Measurements from ENCODE around the gene PPP1R1A. TPM values are rescaled to one million over a fixed set of nuclear protein-coding genes. Genes with fewer than 3 reads are reported as not detected.

The PPP1R1A gene
- total and polyA plus RNA-seq, 2 experiments from 2014 or later: 154 to 196 TPM

DNA sequence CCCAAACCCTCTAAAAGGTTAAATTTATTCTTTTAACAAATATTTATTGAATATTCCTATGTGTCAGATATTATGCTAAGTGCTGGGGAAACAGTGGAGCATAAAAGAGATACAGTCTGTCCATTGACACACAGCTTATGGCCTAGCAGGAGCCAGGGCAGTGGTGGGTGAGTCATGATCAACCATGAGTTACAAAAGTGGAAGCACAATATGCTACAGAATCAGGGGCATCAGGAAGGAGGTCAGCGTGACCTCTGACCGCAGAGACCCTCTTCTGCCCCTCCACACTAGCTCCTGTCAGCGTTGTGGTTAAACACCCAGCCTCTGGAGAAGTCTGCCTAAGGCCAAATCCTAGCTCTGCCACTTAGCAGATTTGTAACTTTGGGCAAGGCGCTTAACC lies 4.7 kb upstream of the PPP1R1A start:
- Histone ChIP-seq H3K27me3 (no peaks in the 10 kb centered on the region), H3K9me3 (ENCODE audit: low read depth) (no peaks in the 10 kb centered on the region), H3K27ac (no peak overlapping the region), H3K4me1 (ENCODE audit: low read depth) (peaks cover 34% of the 10 kb centered on the region), H3K4me3 (no peak overlapping the region), H3K36me3 (no peaks in the 10 kb centered on the region)
- DNase-seq (ENCODE audit: low read depth in 1 of 2, low spot score in 1 of 2): no peak
- TF ChIP-seq, protein P1, sequence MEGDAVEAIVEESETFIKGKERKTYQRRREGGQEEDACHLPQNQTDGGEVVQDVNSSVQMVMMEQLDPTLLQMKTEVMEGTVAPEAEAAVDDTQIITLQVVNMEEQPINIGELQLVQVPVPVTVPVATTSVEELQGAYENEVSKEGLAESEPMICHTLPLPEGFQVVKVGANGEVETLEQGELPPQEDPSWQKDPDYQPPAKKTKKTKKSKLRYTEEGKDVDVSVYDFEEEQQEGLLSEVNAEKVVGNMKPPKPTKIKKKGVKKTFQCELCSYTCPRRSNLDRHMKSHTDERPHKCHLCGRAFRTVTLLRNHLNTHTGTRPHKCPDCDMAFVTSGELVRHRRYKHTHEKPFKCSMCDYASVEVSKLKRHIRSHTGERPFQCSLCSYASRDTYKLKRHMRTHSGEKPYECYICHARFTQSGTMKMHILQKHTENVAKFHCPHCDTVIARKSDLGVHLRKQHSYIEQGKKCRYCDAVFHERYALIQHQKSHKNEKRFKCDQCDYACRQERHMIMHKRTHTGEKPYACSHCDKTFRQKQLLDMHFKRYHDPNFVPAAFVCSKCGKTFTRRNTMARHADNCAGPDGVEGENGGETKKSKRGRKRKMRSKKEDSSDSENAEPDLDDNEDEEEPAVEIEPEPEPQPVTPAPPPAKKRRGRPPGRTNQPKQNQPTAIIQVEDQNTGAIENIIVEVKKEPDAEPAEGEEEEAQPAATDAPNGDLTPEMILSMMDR (IDR thresholded peaks at IDR 0.05; ENCODE audit: low read depth, low read length): no peak

DNA sequence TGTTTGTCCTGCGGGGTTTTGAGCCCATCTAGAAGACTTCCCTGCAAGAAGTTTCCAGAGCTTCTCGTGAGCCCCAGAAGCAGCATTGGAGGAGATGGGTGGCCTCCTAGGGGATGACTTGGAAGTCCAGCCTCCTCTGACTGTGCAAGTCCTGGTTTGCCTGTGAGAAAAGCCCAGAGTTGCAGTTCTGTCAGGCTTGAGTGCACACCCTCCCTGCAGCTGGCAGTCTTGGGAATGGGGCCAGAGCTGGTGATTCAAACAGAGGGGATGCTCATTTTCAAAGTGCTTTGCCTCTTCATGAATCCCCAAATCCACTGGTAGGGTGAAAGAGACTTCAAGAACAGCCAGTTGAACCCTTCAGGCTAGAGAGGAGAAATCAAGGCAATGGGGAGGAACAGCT lies 3.9 kb upstream of the PPP1R1A start:
- Histone ChIP-seq H3K4me3 (no peak overlapping the region), H3K36me3 (no peaks in the 10 kb centered on the region), H3K27ac (no peak overlapping the region), H3K9me3 (ENCODE audit: low read depth) (no peaks in the 10 kb centered on the region), H3K27me3 (no peaks in the 10 kb centered on the region), H3K4me1 (ENCODE audit: low read depth) (peaks cover 34% of the 10 kb centered on the region)
- TF ChIP-seq, protein P1 (IDR thresholded peaks at IDR 0.05; ENCODE audit: low read depth, low read length): no peak
- peak in 1 of 2 donors; percentile 30 for DNase-seq (ENCODE audit: low read depth in 1 of 2, low spot score in 1 of 2)

DNA sequence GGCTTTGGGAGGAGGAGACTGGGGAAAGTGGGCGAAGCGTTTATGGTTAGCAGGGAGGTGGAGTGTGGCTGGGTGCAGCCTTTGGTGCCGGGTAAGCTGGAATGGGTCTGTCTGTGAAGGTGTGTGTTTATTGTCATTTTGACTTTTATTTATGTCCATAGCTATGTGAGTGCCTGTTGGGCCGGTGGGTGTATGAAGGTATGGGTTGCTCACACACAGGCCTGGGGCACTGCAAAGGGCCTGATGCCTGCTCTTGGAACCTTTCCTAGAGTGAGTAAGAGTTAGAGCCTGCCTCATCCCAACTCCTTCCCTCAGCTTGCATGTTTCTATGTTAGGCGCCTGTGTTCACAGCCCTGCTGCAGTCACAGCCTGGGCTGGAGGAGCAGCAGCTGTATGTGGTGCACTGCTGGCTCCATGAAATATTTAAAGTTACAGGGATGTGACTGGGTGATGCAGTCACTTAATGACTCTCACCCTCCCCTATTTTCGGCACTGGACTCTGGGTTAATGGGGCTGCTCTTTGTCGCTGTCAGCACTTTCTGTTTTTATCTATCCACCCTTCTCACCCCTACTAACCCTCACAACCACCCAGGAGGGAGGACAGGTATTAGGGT lies 2.6 kb upstream of the PPP1R1A start:
- no peaks in the 10 kb centered on the region for H3K9me3 ChIP-seq (ENCODE audit: low read depth)
- peak; percentile 33 to 84 for DNase-seq (ENCODE audit: low read depth in 1 of 2, low spot score in 1 of 2)
- no peaks in the 10 kb centered on the region for H3K27me3 ChIP-seq
- H3K36me3 ChIP-seq: no peaks in the 10 kb centered on the region
- H3K4me3 ChIP-seq: no peak overlapping the region
- H3K27ac ChIP-seq: peak overlapping the region; percentile 59
- TF ChIP-seq, protein P1 (IDR thresholded peaks at IDR 0.05; ENCODE audit: low read depth, low read length): no peak
- H3K4me1 ChIP-seq (ENCODE audit: low read depth): peaks cover 42% of the 10 kb centered on the region

DNA sequence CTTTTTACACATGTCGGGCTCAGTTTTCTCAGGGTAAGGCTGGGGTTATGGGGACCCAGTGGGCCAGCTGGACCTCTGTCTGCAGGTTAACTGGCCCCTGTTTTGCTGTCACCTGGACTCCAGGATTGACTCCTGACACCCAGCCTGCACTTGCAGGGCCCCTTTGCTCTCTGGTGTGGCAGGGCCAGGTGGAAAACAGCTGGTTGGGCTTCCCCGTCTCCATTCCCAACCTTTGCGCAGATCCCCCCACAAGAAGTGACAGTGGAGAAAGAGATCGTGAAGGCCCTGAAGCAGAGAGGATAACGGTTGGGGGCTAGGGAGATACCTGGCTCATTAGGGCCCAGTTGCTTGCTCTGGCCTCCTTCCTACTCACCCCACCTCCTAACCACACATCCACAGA lies 1.5 kb upstream of the PPP1R1A start:
- no peaks in the 10 kb centered on the region for H3K27me3 ChIP-seq
- TF ChIP-seq, protein P1 (IDR thresholded peaks at IDR 0.05; ENCODE audit: low read depth, low read length): no peak
- no peak overlapping the region for H3K4me3 ChIP-seq
- H3K4me1 ChIP-seq (ENCODE audit: low read depth): peaks cover 42% of the 10 kb centered on the region
- H3K27ac ChIP-seq: no peak overlapping the region
- no peaks in the 10 kb centered on the region for H3K36me3 ChIP-seq
- no peaks in the 10 kb centered on the region for H3K9me3 ChIP-seq (ENCODE audit: low read depth)
- DNase-seq (ENCODE audit: low read depth in 1 of 2, low spot score in 1 of 2): no peak

DNA sequence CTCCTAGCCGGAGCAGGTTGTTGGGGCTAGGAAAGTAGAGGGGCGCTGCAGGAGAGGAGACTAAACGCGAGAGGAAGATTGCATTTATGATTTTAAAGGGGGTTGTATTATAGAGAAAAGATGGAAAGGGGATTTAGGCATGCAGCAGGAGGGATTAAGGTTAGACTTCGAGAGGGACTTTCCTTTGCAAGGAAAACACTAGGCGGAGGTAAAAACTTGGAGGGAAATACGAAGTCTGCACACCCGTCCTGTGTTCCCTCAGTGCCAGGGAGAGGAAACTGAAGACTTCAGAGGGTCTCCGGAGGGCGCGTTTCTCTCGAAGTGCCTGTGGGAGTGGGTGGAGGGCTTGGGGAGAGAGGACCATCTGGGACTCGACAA lies 420 bp upstream of the PPP1R1A start:
- no peak for DNase-seq (ENCODE audit: low read depth in 1 of 2, low spot score in 1 of 2)
- H3K27ac ChIP-seq: no peak overlapping the region
- H3K9me3 ChIP-seq (ENCODE audit: low read depth): no peaks in the 10 kb centered on the region
- TF ChIP-seq, protein P1 (IDR thresholded peaks at IDR 0.05; ENCODE audit: low read depth, low read length): no peak
- H3K27me3 ChIP-seq: no peaks in the 10 kb centered on the region
- no peaks in the 10 kb centered on the region for H3K36me3 ChIP-seq
- H3K4me1 ChIP-seq (ENCODE audit: low read depth): peaks cover 42% of the 10 kb centered on the region
- peak overlapping the region; percentile 80 for H3K4me3 ChIP-seq

Measured in cardiac muscle cell (in vitro differentiated cells and primary cell).